Stimulated activated CD4-positive, alpha-beta T cell treated with anti-CD3 and anti-CD28 coated beads, Interleukin-4, amount 100 ng/mL, for 48 hours (primary cell): ENCODE results near the gene LRRC38.

Experiments used
- DNase-seq, 2 donors: peaks; one replicate each; pipeline ENCODE4 v3.0.0-alpha.2; 2020; ENCODE audit warnings: low read depth in 2 of 2

The LRRC38 gene

DNA sequence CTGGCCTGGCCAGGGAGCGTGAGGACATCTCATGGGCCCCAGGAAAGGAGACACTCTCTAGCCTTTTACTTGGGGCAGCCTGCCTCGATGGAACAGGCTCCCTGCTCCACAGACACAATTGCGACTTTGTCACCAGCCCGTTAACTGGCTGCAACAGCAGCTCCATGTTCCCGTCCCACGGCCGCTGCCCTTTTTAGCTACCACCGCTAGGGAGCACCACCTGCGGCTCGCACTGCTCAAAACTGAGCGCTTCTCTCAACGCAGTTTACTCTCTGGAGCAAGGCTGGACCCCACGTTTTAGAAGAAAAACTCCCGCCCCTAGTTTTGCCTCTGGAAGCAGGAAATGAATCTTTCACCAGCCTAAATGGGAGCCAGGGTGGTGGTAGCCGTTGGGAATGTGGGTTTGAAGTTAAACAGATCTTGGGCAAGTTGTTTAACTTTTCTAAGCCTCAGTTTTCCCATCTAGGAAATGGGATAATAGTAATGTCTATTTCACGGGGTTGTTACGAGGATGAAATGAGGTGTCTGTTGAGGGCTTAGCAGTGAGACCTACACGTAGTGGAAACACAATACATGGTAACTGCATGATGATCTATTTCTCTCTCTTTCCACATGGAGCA is 3.5 kb upstream of the LRRC38 start:
- DNase-seq: no peak

GRCh38 chr1:13516606-13517005 is 2.8 kb upstream of the LRRC38 start:
- no peak for DNase-seq

GRCh38 chr1:13514821-13515220 is 1.0 kb upstream of the LRRC38 start:
- DNase-seq: no peak

DNA sequence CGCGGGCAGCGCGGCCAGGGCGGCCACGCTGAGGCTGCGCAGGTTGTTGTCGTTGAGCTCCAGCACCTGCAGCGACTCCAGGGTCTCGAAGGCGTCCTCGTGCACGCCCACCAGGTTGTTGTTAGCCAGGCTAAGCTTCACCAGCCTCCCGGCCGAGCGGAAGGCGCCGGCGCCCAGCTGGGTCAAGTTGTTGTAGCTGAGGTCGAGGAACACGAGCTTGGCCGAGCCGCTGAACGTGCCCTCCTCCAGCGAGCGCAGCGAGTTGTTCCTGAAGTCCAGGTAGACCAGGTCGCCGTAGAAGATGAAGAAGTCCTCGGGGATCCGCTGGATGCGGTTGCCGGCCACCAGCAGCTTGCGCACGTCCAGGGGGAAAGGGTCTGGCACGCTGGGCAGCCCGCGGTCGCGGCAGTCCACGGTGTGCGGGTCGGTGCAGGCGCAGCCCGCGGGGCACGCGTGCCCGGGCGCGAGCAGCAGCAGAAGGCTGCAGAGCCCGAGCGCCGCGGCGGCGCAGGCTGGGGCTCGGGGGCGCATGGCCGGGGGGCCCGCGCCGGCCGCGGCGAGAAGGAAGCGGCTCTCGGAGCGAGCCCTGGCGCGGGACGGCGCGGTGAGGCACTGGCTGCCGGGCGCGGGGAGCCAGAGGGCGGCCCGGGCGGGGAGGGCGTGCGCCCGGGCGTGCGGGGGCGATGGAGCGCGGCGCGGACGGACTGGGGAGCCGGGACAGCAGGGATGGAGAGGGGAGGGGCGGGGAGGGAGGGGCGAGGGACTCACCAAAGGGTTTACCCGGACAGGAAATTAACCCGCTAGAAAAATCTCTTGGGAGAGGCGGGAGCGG is 524 bp downstream of the LRRC38 start:
- no peak for DNase-seq

- no peak for DNase-seq
Measured at GRCh38 chr1:13512472-13512871, 1.3 kb downstream of the LRRC38 start.

DNA sequence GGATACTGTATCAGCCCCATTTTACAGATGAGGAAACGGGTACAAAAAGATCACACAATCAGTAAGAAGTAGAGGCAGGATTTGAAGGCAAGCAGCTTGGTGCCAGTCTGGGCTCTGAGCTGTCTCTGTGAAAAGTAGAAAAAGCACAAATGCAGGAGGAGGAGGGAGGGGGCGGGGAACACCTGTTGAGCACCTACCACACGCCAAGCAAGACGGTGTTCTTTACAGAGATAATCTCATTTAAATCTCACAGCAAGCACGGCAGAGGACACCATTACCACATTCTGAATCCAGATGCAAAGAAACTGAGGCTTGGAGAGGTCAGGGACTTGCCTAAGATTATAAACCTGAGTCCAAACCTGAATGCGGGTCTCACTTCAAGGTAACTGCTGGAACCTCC is 3.3 kb downstream of the LRRC38 start:
- DNase-seq: no peak

GRCh38 chr1:13507075-13507474 is 6.7 kb downstream of the LRRC38 start:
- DNase-seq: no peak

DNA sequence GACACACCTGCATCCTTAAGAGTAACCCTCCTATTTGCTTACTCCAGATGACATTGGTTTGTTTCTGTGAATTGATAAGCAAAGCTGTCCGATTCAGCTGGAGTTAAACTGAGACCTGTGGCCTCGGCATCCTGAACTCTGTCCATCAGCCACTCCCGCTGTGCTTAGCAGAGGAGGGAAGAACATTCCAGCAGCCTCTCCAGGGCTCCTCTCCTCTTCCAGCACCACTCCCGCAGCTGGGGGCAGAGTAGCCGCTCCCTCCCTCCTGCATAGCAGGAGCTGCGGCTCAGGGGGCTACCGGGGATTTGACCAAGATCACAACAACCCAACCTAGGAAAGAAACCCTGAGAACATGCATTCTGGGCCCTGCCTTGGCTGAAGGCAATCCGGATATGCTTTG is 8.8 kb downstream of the LRRC38 start:
- no peak for DNase-seq

DNA sequence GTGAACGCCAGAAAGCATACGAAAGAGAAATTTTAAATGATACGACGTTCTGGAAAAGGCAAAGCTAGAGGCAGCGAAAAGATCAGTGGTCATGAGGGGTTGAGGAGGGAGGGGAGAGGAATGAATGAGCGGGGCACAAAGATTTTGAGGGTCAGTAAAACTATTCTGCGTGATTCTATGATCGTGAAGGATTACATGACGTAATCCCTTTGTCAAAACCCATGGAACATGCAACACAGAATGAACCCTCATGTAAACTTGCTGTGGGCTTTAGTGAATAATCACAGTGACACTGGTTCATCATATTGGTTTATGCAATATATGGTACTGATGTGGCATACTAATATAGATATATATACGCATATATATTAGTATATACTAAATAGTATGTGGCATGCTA is 13.0 kb downstream of the LRRC38 start:
- no peak for DNase-seq

DNA sequence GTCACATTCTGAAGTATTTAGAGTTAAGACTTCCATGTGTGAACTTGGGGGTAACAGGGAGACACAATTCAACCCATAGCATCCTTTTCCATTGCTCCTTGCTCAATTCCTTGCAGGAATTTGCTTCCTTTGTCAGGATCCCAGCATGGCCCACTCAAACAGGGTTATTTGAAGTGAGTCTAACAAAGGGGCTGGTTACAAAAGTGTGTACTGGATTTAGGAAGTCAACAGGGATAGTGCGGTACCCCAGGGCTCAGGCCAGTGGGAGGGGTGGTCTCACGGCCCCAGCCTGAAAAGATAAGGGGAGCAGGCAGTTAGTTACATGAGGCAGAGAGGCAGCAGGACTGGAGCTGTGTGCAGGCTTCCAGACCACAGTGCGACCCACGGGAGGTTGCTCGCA is 14.4 kb downstream of the LRRC38 start:
- DNase-seq: no peak

GRCh38 chr1:13498553-13498952 is 15.2 kb downstream of the LRRC38 start:
- DNase-seq: no peak

DNA sequence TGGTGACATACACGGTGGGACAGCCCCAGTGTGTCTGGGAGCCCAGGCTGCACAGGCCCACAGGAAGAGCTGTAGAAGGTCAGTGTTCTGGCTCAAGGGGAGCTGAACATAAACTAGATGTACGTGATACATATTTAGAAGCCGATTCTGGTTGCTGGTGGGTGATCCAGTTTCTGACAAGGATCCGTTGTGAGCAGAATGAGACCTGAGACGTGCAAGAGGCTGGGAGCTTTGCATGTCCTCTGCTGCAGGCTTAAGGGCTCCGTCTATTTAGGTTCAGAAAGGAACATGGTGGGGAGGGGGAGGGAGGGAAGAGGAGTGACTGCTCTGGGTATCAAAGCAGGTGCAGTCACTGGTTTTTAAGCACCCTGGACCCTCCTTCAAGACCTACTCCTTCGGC is 18.6 kb downstream of the LRRC38 start:
- DNase-seq: no peak

- DNase-seq: no peak
Measured at GRCh38 chr1:13494712-13495111, 19.1 kb downstream of the LRRC38 start.

DNA sequence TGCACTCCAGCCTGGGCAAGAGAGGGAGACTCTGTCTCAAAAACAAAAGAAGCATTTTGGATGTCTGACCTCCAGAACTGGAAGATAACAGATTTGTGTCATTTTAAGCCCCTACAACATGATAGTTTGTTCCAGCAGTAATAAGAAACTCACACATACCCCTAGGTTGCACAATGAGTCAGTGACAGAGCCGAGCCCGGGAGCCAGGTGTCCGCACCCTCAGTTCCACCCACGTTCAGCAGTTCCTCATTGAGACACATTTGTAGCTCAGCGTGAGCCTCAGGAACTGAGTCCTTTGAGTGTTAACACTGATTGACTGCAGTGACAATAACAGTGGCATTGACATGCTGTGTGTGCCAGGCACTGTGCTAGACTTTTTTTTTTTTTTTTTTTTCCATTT is 19.8 kb downstream of the LRRC38 start:
- DNase-seq: no peak

DNA sequence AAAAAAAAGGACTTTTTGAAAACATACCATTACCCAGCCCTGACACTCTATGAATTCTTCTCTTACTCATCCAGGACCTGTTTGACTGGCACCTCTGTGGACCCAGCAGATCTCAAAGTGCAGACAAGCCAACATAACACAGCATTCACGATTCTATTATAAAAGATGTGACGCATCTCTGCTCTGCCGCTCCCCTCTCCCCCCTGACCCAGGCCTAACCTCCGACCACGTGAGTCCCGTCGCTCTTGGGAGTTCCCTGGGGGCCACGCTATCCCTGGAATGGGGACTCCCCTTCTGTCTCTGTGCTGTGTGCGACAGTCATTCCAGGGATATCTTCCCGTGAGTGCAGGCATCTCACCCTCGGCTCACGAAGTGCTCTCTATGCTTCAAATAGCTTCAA is 21.1 kb downstream of the LRRC38 start:
- DNase-seq: no peak

- DNase-seq: no peak
Measured at GRCh38 chr1:13487957-13488356, 25.8 kb downstream of the LRRC38 start.

DNA sequence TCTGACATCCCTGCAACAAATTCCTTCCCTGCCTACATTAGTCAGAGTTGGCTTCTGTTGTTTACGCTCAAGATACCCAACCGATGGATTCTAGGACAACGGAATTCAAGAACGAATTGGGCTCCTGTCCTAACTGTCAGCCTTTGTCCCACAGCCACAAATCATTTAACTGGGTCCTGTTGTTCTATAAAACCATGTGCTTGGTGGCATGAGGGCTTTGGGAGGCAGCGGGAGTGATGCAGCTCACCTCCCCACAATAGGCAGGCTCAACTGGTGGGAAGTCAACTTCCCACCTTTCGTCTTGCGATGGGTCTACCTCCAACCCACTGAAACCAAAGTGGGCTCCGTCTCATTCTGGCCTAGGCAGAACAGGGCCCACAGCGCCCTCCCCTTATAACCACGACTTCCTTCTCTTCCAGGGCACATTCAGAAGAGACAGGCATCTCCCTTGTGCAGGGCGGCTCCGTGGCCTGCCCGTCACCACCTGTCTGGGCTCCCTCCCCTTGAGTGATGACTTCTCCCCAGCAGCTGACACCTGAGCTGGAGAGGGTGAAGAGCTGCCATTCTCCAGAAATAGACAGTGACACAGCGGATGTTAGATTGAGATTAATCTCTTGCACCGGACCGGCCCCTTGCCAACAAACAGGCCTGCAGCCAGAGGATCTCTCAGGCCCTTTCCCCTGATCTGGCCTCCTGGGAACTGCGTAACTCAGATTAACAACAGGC is 26.5 kb downstream of the LRRC38 start:
- DNase-seq: no peak

GRCh38 chr1:13483946-13484345 is 29.9 kb downstream of the LRRC38 start:
- DNase-seq: no peak

DNA sequence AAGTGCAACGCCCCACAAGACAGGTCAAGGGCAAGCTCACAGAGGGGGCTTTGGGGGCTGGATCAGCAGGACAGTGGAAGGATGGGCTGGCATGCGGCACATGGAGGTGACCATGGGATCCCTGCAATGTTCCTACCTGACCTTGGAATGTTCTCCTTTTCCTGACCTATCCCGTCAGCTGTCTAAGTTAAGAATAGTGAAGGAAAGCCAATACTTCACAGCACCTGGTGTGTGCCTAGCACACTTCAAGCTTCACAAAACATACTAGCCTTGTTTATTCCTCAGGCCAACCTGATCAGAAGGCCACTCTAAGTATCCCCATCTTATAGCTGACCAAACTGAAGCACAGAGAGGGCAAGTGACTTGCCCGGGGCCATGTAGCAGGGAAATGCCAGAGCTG is 31.2 kb downstream of the LRRC38 start:
- DNase-seq: no peak

GRCh38 chr1:13479171-13479856 is 34.5 kb downstream of the LRRC38 start:
- DNase-seq: no peak

- DNase-seq: no peak
Measured at GRCh38 chr1:13478692-13479091, 35.1 kb downstream of the LRRC38 start.

GRCh38 chr1:13469343-13469742 is 44.5 kb downstream of the LRRC38 start:
- no peak for DNase-seq
